Measurements from ENCODE around the gene AGBL5.

Gene AGBL5

GRCh38 chr2:27079233-27080139 is 28.0 kb downstream of the AGBL5 start:
- DNase-seq = no peak

- no peak for DNase-seq
Observed at GRCh38 chr2:27080140-27080469, 28.6 kb downstream of the AGBL5 start.

DNA sequence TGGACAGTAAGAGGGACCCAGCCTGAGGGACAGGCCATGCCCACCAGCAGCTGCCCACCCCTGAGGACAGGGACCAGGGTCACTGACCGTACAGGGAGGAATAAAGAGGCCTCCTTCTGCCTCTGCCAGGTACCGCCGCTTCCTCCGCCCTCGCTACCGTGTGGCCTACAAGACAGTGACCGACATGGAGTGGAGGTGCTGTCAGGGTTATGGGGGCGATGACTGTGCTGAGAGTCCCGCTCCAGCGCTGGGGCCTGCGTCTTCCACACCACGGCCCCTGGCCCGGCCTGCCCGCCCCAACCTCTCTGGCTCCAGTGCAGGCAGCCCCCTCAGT is 29.1 kb downstream of the AGBL5 start:
- DNase-seq = no peak

DNA sequence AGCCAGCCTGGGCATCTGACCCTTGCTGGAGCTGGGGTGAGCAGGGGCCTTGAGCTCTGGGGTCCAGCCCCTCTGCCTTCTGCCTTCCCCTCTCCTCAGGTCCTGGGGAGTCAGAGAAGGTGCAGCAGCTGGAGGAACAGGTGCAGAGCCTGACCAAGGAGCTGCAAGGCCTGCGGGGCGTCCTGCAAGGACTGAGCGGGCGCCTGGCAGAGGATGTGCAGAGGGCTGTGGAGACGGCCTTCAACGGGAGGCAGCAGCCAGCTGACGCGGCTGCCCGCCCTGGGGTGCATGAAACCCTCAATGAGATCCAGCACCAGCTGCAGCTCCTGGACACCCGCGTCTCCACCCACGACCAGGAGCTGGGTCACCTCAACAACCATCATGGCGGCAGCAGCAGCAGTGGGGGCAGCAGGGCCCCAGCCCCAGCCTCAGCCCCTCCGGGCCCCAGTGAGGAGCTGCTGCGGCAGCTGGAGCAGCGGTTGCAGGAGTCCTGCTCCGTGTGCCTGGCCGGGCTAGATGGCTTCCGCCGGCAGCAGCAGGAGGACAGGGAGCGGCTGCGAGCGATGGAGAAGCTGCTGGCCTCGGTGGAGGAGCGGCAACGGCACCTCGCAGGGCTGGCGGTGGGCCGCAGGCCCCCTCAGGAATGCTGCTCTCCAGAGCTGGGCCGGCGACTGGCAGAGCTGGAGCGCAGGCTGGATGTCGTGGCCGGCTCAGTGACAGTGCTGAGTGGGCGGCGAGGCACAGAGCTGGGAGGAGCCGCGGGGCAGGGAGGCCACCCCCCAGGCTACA is 30.7 kb downstream of the AGBL5 start:
- no peak for DNase-seq

- no peak for DNase-seq
Observed at GRCh38 chr2:27082773-27083409, 31.4 kb downstream of the AGBL5 start.

DNA sequence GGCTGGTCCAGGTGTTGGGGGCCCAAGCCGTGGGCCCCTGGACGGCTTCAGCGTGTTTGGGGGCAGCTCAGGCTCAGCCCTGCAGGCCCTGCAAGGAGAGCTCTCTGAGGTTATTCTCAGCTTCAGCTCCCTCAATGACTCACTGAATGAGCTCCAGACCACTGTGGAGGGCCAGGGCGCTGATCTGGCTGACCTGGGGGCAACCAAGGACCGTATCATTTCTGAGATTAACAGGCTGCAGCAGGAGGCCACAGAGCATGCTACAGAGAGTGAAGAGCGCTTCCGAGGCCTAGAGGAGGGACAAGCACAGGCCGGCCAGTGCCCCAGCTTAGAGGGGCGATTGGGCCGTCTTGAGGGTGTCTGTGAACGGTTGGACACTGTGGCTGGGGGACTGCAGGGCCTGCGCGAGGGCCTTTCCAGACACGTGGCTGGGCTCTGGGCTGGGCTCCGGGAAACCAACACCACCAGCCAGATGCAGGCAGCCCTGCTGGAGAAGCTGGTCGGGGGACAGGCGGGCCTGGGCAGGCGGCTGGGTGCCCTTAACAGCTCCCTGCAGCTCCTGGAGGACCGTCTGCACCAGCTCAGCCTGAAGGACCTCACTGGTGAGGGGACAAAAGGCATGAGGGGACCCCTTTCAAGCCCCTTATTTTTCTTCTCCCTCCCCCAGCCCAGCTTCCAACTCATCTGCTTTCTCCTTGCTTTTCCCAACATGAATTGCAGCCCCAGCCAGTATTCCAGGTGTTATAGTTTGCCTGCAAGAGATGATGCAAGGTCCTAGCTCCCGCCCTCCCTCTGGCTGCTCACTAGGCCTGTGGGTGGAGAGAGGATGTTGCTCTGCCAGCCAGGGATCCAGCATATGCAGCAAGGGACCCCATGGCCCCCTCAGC is 32.2 kb downstream of the AGBL5 start:
- no peak for DNase-seq

DNA sequence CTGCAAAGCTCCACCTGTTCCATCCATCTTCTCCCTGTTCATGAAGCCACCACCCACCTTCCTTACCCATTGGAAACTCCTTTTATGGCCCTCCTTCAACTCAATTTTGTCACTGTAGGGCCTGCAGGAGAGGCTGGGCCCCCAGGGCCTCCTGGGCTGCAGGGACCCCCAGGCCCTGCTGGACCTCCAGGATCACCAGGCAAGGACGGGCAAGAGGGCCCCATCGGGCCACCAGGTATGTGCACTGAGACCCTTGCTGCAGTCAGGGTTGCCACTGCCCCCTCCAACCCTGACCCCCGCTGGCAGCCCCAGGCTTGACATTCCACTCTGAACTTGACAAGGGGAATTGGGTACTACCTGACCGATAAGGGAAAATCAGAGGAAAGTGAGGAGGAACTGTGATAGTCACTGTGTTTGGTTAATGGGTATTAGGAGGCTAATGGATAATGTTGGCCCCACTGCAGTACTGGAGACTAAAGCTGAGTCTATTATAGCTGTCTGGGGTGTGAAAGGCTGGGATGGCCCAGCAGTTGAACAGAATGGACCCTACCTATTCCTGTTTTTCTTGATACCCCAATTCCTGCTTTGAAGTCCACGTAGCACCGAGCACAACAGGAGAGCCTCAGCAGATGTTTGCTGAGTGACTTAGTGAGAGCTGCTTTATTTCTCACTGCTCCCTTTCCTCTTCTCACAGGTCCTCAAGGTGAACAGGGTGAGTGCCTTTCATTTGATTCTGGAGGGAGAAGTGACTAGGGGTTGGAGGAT is 33.0 kb downstream of the AGBL5 start:
- no peak for DNase-seq

DNA sequence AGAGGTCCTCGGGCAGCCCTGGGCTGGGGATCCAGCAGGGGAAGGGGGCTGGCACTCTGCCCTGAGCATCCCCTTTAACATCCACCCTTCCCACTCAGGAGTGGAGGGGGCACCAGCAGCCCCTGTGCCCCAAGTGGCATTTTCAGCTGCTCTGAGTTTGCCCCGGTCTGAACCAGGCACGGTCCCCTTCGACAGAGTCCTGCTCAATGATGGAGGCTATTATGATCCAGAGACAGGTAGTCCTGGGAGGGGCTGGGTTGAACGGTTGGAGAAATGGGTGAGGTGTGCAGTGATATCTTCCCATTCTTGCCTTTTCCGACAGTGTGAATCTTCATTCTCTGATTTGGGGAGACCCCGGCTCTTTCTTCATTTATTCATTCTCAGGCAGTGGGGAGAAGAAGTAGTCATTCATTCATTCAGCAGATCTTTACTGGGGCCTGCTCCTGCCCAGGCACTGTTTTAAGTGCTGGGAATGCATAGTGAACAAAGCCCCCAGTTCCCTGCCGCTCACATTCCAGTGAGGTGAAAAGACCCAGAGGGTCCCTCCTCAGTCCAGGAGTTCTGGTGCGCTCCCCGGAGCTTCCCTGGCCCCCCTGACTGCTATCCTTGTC is 33.7 kb downstream of the AGBL5 start:
- DNase-seq = no peak

DNA sequence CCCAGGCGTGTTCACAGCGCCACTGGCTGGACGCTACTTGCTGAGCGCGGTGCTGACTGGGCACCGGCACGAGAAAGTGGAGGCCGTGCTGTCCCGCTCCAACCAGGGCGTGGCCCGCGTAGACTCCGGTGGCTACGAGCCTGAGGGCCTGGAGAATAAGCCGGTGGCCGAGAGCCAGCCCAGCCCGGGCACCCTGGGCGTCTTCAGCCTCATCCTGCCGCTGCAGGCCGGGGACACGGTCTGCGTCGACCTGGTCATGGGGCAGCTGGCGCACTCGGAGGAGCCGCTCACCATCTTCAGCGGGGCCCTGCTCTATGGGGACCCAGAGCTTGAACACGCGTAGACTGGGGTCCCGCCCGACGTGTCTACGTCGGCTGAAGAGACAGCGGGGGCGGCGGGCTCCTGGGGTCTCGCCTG is 34.2 kb downstream of the AGBL5 start:
- peak; percentile 44 for DNase-seq

DNA sequence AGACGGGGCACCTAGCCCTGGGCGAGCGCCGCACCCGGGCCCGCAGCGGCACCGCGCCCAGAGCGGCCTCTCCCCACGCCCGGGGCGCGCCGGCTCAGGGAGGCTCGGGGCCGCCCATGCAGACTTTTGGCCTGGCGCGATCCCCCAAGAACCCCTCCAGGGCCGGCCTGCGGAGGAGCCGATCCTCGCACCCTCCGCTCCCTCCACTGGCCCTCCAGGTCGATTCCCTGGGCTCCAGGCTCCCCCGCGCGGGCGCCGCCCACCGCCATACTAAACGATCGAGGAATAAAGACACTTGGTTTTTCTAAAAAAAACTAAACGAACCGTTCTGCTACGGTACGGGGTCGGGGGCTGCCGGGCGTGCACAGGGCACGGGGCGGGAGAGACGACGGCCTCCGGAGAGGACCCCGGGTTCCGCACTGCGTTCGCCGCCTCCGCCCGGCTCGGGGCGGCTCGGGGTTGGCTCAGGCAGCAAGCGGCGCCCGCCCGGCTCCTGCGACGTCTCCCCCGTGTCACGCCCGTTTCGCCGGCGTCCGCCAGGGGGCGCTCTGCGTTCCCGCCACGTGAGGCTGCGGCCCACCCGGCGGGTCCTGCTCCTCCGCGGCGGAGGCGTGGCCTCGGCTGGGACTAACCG is 34.7 kb downstream of the AGBL5 start:
- peak; percentile 98 for DNase-seq

DNA sequence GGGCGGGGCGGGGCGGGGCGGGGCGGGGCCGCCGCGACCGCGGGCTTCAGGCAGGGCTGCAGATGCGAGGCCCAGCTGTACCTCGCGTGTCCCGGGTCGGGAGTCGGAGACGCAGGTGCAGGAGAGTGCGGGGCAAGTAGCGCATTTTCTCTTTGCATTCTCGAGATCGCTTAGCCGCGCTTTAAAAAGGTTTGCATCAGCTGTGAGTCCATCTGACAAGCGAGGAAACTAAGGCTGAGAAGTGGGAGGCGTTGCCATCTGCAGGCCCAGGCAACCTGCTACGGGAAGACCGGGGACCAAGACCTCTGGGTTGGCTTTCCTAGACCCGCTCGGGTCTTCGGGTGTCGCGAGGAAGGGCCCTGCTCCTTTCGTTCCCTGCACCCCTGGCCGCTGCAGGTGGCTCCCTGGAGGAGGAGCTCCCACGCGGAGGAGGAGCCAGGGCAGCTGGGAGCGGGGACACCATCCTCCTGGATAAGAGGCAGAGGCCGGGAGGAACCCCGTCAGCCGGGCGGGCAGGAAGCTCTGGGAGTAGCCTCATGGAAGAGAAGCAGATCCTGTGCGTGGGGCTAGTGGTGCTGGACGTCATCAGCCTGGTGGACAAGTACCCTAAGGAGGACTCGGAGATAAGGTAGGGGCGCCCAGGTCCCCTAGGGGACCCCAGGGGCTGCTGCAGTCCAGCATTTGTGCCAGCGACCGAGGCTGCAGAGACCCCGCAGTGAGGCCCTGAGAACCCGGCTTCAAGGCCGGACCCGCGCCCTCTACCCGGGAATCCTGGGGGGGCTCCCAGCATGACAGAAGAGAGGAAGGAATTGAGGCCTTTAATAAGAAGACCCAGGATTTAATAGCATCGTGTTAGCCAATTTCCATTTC is 35.5 kb downstream of the AGBL5 start, which contains the start of gene KHK:
Gene KHK (plus strand): TSS at position 49 of the 870 bp plus-strand sequence. CDS start 488 bp downstream, at position 537.
- DNase-seq = no peak

DNA sequence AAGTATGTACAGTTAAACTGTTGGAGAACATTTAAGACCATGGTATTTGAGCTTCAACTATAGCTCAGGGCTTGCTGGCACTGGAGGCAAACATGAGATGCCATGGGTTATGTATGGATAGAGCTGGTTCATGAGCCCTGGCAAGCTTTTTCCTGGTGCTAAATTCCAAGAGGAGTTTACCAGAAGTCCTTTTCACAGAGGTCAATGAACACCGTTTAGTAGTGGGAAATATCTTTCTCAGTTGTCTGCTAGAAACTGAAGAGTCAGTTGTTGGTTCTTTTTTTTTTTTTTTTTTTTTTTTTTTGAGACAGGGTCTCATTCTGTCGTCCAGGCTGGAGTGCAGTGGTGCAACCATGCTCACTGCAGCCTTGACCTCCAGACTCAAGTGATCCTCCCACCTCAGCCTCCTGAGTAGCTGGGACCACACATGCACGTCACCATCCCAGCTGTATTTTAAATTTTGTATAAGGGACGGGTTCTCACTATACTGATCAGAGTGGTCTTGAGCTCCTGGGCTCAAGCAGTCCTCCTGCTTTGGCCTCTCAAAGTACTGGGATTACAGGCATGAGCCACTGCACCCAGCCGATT is 36.4 kb downstream of the AGBL5 start:
- DNase-seq = no peak

GRCh38 chr2:27088634-27089033 is 37.2 kb downstream of the AGBL5 start:
- no peak for DNase-seq

DNA sequence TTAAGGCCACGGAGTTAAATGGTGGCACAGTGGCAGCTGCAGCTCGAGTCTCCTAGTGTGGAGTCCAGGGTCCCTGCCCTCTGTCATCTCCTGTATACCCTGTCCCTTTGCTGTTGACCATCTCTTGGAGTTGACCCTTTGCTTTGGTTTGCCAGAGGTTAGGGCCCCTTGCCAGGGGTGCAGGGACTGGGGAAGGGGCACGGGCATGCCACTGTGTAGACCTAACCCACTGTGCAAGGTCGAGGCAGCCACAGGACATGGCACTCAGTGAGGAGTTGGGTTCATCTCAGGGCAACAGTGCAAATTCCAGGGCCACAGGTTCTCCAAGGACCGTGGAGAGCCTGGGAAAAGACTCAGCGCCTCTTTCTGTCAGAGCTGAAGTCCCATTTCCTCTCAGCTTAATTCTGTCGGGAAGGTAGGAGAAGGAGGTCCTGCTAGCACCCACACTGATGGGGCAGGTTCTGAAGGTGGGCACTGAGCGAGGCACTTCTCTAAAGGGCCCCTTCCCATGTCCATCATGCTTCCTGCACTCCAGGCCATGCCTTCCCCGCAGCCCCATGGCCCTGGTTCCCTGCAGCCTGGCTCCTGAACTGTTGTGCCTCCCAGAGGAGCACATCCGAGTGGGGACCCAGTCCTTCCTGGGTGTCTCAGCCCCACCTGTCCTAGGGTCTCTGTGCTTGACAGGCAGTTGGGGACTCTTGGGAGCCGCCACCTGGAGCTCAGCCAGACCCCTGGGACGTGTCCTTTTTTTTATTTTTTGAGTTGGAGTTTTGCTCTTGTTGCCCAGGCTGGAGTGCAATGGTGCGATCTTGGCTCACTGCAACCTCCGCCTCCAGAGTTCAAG is 37.9 kb downstream of the AGBL5 start:
- no peak for DNase-seq

DNA sequence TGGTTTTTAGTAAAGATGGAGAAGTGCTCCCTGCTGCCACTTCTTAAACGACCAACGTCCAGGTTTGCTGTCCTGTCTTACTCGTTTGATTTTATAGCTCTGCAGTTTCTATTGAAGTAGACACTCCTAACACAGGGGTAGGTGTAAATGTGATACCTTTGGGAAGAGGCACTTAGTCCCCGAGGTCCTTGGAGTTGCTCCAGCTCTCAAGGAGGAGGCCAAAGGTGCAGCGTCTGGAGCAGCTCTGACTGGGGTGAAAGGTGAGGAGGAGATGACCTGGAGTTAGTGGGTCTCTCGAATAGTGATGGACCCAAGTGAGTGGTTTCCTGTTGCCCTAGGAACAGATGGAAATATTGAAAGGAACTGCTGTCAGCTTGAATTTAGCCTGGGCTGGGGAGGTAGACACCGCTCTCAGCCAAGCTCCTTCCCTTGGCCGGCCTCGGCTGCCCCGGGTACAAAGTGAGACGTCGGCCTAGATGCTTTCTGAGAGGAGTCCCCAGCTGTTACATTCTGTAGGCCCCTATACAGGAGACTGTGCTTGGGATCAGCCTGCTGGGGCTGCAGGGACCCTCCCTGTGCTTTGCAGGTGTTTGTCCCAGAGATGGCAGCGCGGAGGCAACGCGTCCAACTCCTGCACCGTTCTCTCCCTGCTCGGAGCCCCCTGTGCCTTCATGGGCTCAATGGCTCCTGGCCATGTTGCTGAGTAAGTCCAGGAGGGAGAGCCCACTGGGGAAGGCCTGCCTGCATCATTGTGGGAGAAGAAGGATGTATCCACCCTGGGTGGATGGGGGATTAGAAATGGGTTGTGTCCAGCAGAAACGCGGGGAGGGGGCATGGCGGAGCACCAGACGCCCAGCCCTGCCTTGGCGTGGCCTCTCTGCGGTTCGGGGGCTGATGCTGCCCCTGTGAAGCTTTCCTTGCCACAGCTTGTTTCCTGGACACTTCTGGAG is 40.6 kb downstream of the AGBL5 start:
- DNase-seq = no peak

DNA sequence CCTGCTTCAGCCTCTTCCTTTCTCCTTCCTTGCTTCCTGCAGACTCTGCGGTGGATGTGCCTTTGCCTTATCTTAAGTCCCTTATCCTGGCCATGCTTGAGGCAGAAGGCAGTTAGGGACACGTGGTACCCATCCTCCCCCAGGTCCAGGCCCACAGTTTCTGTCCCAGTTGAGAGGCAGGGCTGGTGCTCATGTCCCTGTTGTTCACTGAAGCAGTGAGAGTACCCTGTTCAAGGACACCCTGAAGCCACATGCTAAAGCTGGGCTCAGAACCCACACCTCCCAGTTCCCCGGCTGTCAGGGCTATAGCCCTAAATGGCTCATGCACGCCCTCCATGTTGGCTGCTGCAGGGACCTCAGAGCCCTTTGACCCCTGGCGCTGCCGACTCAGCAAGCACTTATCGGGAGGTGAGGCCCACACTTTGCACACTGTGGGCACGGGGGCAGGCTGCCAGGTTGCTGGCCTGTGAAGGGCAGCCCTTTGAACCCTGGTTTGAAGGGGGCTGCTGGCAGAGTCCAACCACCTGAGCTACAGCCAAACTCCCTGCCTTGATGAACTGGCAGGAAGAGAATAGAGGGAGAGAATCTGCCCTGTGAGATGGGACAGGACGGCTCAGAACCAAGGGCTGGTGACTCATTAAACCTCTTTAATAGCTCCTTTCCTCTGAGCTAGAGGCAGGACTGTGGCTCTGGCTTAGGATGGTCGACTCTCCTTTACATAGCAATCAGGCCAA is 41.4 kb downstream of the AGBL5 start:
- DNase-seq = no peak

Measured in activated CD4-positive, alpha-beta T cell treated with anti-CD3 and anti-CD28 coated beads, Interleukin-2, amount 50 U/mL, for 16 hours (primary cell).